Endometrium (tissue), 2 donors: Measurements from ENCODE around the gene ARF1.

Experiments
- FAIRE-seq: peaks from 2 replicates; lab custom pipeline; 2012; peaks lifted over from hg19 to GRCh38; lab: Jason Lieb, UNC
- donor health status: control.
- donor health status: control.

The ARF1 gene

GRCh38 chr1:228082214-228082917 is at the start of gene ARF1:
Gene ARF1, plus strand, starts transcription at chr1:228082708. Its CDS starts 14,407 bp downstream, at chr1:228097115.
- FAIRE-seq = no peak

DNA sequence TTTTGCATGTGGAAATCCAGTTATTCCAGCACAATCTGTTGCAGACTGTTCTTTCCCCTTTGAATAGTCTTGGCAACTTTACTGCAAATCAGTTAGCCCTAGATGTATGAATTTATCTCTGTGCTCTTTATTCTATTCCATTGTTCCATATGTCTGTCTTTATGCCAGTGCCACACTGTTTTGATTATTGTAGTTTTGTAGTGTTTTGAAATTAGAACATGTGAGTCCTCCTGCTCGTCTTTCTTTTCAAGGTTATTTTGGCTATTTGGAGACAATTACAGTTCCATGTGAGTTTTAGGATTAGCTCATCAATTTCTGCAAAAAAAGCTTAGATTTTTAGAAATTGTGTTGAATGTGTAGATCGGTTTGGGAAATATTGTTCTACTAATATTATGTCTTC is 49.1 kb upstream of the ARF1 start:
- no peak for FAIRE-seq

DNA sequence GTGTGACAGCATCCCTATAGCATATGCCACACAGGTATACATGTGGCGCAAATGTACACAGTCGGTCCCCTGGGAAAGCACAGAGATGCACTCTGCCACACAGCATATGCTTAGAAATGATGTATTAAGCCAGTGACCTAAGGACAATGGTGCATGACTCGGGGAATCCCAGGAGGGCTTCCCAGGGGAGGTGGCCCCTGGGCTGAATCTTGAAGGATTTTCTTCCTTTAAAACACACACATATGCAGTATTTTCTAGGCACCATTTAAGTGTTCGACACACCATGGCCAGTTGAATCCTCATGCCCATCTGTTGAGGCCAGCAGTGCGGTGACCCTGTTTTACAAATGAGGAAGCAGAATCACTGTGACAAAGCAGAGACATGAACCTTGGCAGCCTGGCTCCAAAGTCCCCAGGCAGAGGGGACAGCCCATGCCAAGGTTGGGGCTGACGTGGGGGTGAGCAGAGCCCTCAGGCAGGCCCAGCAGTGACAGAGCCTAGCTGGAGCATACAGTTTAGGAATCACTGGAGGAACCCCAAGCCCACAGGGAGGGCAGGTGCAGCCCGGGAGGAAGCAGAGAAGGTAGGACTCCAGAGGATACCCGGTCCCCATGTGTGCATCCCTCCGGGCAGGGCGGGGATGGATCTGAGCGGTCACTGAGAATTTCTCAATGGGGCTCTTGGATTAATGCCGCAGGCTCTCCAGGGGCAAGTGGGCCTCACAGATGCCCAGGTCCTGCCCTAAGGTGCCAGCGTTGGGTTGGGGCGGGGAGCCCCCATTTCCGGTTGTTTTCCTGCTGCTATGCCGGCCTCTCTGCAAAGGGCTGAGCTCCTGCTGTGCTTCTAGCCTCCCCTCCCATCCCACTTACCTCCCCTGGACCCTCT is 47.3 kb upstream of the ARF1 start:
- FAIRE-seq = no peak

DNA sequence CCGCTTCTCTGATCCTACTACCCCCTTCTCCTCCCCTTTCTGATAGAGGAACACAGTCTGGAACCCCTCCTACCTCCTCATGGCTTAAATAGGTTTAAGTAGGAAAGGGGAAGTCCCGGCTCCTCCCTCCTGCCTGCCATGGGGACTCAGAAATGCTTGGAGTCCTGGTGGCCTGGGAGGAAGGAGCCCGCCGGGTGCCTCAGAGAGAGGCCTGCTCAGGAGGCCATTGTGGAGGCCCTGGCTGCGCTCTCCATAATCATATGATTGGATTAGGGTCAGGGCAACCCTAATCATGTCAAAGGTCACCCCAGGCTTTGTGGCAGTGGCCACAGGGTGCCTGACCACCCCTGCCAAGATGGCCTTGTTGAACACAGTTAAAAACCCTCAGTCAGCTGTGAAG is 46.7 kb upstream of the ARF1 start:
- FAIRE-seq = no peak

- FAIRE-seq = no peak
Measured at GRCh38 chr1:228036701-228037231, 45.7 kb upstream of the ARF1 start.

GRCh38 chr1:228037401-228038386 is 44.8 kb upstream of the ARF1 start:
- FAIRE-seq = no peak

DNA sequence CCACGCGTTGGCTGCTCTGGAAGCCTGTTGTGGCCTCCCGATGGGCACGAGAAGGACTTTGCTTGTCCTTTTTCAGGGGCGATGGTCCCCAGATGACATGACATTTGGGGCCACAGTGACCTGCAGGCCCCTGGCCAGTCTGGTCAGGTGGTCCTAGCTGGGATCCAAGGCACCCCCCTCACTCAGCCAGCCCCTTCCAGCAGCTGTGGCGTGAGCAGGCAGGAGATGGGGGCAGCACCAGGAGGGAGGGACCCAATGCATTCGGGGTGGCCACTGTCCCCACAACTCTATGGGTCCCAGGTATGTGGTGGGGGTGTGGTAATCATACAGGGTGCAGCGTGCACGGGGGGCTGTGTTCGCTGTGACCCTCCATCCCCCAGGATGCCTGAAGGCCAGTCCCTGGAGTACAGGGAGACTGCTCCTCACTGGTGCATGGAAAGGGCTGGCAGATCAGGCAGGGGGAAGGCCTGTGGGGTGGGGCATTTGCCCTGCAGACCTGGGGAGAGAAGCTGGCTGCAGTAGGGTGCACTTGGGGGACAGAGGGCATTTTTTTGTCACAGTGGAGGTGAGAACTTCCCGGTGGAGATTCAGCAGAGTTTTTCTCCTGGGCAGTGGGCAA is 44.0 kb upstream of the ARF1 start:
- FAIRE-seq = no peak

GRCh38 chr1:228039006-228039903 is 43.3 kb upstream of the ARF1 start:
- FAIRE-seq = no peak

- no peak for FAIRE-seq
Measured at GRCh38 chr1:228039986-228040385, 42.5 kb upstream of the ARF1 start.

DNA sequence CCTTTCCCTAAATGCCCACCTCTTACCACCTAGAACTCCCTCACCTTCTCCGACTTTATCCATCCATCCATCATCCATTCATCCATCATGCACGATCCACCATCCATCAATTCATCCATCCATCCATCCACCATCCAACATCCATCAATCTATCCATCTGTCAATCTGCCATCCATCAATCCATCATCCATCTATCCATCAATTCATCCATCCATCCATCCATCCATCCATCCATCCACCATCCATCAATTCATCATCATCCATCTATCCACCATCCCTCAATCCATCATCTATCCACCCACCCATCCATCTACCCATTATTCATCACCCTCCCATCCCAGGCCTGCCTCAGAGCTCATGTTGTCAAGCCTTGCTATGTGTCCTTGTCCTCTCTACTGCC is 41.2 kb upstream of the ARF1 start:
- FAIRE-seq = no peak

DNA sequence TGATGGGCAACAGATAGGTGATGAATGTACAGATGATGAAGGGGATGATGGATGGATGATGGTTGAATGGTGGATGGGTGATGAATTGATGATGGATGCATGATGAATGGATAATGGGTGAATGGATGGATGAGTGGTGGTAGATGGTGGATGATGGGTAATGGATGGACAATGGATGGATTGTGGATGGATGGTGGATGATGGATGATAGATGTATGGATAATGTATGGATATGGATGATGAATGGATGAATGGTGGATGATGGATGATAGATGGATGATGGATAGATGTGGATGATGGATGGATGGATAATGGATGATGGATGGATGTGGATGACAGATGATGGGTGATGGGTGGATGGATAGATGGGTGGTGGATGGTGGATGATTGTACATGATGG is 40.0 kb upstream of the ARF1 start:
- FAIRE-seq = no peak

DNA sequence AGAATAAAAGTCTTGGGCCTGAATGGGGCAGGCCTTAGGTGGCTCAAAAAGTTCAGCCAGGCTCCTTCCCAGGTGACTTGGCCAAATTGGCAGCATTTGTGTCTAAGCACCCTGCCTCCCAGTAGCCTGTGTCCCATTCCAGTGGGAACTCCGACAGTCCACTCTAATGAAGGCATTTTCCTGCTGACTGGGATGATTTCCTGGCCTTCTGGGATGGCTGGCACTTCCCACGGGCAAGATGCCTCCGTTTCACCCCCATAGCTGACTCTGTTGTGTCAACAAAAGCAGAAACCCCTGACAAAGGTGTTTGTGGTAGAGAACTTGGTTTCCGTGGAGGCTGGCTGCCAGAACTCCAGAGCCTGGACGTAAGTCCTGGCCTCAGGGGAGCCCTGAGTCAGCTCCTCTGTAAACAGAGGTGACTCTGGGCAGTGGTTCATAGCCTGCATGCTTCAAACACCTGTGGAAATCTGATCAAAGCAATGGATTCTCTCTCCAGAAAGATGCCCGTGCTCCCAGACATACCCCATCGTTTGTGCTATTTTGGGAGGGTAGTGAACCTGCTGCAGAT is 39.1 kb upstream of the ARF1 start:
- FAIRE-seq = no peak

GRCh38 chr1:228044961-228045360 is 37.5 kb upstream of the ARF1 start:
- no peak for FAIRE-seq

- FAIRE-seq = no peak
Measured at GRCh38 chr1:228045405-228045804, 37.1 kb upstream of the ARF1 start.

DNA sequence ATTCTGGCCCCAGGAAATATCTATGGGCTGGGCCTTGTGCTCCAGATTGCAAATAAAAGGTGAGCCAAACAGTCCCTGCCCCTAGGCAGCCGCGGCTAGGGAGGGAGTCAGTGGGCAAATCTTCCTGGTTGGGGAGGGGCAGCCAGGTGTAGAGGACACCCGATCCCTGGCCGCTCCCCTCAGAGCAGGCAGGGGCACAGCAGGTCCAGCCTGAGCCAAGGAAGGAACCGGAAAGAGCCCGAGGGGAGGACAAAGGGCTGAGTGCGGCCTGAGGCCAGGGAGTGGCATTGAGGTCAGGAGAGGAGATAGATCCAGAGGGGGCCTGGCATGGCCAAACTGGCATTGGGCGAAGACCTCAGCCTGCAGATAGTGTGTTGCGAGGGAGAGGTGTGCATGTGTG is 36.6 kb upstream of the ARF1 start:
- no peak for FAIRE-seq

DNA sequence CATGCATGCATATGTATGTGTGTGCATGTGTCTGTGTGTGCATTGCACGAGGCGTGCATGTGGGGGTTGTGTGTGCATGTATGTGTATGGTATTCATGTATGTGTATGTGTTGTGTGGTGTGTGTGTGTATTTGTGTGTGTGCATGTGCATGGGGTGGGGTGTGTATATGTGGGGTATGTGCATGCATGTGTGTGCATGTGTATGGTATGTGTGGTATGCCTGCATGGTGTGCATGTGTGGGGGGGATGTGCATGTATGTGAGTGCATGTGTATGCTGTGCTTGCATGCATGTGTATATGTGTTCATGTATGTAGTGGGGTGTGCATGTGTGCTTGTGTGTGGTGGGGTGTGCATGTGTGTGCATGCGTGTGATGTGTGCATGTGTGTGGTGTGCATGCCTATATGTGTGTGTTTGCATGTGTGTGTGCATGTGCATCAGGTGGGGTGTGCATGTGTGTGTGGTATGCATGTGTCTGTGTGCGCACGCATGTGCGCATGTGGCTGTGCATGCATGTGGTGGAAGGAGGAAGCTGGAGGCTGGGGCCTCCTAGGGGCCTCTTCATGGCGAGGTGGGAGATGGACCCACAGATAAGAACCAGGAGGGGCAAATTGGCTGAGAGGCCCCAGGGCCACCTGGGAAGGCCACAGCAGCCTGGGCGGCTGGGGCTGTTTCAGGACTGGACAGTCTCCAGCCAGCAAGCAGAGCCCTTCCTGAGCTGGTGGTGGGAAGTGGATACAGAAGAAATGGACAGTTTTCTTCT is 35.9 kb upstream of the ARF1 start:
- FAIRE-seq = no peak

DNA sequence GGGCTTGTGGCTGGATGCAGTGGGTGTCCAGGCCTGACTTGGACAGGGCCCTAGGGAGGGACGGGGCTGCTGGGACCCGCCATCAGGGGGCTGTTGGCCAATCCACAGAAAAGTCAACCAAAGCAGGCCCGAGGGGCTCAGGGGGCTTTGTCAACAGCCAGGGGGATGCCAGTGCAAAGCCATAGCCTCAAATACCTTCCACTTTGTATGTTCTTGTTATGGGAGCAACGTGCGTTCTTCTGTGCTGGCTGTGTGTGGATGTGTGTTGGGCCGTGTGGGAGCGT is 35.4 kb upstream of the ARF1 start:
- no peak for FAIRE-seq

- FAIRE-seq = no peak
Measured at GRCh38 chr1:228048120-228048519, 34.4 kb upstream of the ARF1 start.

DNA sequence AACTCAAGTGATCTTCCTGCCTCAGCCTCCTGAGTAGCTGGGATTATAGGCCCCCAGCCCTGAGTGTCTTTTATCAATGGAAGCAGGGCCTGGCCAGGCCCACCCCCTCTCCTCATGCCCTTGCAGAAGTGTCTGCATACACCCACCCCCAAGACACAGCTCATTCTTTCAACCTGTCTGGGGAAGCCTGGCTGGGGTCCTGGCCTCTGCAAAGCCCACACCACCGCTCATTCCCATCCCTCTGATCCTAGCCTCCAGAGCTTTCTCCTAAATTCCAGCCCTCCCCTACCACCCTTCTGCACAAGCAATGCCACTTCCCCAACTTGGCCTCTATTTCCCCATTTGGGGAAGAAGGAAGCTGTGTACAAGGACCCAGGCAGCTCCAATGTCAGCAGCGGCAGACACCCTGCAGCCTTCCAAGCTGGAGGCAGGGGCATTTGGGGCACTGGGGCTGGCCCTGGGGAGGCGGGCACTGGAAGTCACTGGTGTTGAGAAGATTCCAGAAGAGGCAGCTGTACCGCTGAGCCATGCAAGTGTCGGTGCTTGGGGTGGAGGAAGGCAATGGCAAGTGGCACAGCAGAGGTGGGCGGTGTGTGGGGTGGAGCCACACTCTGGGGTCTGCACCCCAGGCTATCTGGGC is 33.7 kb upstream of the ARF1 start:
- FAIRE-seq = no peak
